Measurements from ENCODE around the gene NDUFS8.

- TF ChIP-seq ZNF274 (IDR thresholded peaks at IDR 0.05; ENCODE audit: low read depth, low read length) (no peak), SUZ12 (IDR thresholded peaks at IDR 0.05; ENCODE audit: extremely low read depth, insufficient read depth, insufficient read length) (no peak), YY1 (IDR thresholded peaks at IDR 0.05; ENCODE audit: insufficient read depth, insufficient read length) (no peak)
Observed at GRCh38 chr11:68021167-68021787, 9.2 kb upstream of the NDUFS8 start.

Measured in NT2/D1 (cell line).